ENCODE data around the gene CHP2.
A peak's percentile ranks its signal among the peaks of the same experiment; 100 is the strongest.
"Not testable (repeated sequence)": the region's sequence is repeated elsewhere in the genome, so short reads cannot be mapped to it uniquely, and the experiment has no call there.

Gene CHP2

DNA sequence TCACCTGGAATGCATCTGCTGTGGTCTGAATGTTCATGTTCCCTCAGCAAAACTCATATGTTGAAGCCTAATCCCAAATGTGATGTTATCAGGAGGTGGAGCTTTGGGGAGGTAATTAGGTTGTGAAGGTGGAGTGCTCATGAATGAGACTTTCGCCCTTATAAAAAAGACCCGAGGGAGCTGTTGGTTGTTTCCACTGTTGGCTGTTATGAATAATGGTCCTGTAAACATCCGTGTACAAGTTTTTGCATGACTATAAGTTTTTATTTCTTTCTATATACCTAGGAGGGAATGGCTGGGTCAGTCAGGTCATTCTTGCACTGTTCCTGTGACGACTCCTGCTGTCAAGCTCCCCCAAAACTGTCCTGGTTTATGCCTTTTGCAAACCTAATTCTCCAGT lies 9.6 kb upstream of the CHP2 start:
- DNase-seq (ENCODE audit: low read depth in 2 of 2) = no peak

DNA sequence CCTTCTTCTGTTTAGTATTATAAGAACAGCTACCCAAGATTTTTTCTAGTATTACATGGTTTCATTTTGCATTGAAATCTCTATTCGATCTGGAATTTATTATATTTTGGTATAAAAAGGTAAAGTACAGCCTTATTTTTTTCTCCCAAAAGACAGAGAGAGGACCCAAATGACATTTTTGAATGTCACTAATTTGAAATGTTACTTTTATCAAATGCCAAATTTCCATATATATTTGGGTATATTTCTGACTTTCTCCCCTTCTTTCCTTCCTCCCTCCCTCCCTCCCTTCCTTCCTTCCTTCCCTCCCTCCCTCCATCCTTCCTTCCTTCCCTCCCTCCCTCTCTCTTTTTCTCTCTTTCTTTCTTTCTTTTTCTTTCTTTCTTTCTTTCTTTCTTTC lies 6.2 kb upstream of the CHP2 start:
- DNase-seq (ENCODE audit: low read depth in 2 of 2) = no peak

DNA sequence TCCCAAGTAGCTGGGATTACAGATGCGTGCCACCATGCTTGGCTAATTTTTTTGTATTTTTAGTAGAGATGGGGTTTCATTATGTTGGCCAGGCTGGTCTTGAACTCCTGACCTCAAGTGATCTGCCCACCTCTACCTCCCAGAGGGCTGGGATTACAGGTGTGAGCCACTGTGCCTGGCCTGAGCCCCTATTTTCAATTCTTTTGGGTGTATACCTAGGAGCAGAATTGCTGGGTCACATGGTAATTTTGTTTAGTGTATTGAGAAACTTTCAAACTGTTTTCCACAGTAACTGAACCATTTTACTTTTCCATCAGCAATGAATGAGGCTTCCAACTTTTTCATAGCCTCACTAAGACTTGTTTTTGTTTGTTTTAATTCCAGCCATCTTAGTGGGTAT lies 3.8 kb upstream of the CHP2 start:
- DNase-seq (ENCODE audit: low read depth in 2 of 2) = not testable (repeated sequence)

DNA sequence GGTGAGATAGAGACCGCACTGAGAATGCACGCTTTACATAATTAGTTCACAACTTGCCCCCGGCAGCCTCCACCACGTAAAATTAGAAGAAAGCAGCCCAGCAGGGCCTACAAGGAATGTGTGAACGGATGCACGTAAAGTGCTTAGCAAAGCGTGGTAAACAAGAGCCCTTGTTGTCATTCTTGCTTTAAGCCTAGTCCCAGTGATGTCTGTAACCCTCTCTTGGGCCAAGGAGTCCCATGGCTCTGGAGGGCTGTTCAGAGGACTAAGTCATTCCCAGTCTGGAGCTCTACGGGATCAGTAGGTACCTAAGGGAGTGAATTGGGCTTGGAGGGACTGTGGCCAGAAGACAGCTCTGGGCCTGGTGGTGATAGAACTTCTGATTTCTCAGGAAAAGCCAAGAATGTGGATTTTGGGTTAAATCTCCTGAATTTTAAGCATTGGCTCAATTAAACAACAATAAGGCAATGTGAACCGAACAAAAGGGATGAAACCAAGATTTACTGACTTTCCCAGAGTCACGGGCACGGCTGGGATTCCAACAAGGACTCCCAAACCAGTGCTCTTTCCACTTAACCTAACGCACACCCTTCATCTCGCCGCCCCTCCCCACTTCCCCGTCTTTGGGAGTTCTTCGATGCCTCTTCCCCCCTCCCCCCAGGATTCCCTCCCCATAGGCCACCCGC lies 775 bp upstream of the CHP2 start:
- no peak for DNase-seq (ENCODE audit: low read depth in 2 of 2)

DNA sequence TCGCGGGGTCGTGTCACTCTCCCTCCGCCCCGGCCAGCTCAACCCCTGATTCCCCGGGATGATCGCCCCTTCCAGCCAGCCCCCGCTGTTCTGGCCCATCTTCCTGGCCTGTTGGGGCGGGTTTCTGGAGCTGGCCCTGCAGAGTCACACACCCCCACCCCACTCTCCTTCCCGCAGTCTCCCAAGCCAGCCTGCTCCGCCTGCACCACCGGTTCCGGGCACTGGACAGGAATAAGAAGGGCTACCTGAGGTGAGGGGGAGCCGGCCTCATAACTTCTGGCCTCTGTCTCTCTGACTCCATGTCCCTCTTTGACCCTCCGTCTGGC lies 621 bp downstream of the CHP2 start:
- no peak for DNase-seq (ENCODE audit: low read depth in 2 of 2)

DNA sequence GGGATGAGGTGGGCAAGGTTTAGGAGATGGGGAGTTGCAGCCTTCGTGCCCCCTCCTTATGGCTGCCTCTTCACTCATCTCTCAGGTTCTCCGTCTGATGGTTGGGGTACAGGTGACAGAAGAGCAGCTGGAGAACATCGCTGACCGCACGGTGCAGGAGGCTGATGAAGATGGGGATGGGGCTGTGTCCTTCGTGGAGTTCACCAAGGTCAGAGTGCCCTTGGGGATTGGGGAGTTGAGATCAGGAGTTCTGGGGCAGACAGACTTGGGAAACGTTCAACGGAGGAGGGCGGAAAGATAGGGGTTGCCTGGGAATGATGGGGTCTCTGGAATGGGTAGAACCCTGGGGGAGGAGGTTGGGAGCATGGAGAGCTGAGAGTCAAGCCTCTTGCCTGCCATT lies 2.3 kb downstream of the CHP2 start:
- no peak for DNase-seq (ENCODE audit: low read depth in 2 of 2)

DNA sequence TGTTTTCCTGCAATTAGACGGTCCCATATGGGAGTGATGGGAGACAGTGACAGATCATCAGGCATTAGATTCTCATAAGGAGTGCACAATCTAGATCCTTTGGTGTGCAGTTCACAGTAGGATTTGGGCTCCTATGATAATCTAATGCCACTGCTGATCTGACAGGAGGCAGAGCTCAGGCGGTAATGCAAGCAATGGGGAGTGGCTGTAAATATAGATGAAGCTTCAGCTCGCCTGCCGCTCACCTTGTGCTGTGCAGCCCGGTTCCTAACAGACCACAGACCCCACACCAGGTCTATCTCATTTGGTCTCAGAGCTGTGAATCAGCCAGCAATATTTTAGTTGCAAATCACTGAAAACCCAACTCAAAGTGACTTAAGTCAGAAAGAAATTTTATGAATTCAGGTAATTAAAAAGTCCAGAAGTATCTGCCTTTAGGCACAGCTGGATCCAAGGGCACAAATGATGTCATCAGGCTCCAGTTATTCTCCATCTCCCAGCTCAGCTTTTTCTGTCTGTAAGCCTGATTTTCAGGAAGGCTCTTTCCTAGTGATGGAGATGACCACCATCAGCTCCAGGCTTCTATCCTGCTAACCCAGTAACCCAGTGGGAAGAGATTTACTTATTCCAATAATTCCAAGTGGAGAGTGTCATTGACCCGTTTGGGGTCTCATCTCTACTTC lies 3.3 kb downstream of the CHP2 start:
- DNase-seq (ENCODE audit: low read depth in 2 of 2) = no peak

DNA sequence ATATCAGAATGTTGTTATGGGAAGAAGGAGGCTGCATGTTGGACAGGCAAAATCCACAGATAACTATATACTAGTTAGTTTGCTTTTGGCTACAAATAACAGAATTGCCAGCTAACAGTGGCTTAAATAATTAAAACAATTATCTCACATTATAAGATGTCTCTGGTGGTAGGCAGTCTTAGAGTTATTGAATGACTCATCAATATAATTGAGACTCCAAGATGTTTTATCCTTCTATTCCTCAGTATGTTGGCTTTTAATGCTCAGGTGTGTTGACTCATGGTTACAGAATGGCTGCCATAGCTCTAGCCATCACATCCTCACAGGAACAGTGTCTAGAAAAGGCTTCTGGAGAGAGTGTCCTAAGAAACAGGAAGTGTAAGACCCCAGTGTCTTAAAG lies 11.1 kb downstream of the CHP2 start:
- no peak for DNase-seq (ENCODE audit: low read depth in 2 of 2)

DNA sequence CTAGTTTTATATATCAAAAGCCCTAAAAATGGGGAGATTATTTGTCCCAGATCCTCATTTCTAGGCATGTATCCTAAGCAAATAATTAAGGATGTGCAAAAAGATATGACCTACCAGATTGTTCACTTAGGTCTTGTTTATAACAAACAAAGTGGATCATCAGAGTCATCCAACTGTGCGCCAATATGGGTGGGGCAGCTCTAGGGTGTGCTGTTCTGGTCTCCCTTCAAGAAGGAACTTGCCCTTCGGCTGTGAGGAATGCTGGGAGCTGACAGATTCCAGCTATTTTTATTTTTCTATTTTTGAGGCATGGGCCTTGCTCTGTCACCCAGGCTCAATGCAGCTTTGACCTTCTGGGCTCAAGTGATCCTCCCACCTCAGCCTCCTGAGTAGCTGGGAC lies 13.8 kb downstream of the CHP2 start:
- no peak for DNase-seq (ENCODE audit: low read depth in 2 of 2)

DNA sequence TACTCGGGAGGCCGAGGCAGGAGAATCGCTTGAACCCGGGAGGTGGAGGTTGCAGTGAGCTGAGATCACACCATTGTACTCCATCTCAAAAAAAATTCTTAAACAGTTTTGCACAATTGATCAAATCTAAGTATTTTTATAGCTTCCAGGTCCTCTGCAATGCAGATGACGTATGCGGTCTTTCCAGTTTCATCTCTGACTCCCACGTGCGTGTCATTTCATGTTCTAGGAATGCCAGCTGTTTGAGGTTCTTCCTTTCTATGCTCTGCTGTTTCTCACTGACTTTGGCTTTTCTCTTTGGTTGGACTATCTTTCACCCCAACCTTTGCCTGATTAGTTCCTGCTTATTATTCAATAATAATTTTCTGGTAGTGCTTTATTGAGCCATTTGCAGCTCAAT lies 16.2 kb downstream of the CHP2 start:
- DNase-seq (ENCODE audit: low read depth in 2 of 2) = no peak

DNA sequence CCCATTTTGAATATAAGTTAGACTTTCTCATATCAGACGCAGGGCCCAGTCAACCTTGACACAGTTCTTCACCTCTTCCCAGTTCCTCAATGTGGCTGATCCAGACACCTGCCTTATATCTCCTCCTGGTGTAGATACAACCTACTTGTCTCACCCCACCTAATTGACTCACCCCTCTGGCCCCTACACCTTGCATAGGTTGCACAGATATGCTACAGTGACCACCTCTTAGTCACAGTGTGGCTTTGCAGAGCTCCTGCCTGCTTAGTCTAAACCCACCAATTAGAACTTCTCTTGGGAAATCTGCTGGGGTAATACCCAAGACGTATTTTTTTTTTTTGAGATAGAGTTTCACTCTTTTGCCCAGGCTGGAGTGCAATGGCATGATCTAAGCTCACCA lies 16.8 kb downstream of the CHP2 start:
- no peak for DNase-seq (ENCODE audit: low read depth in 2 of 2)

DNA sequence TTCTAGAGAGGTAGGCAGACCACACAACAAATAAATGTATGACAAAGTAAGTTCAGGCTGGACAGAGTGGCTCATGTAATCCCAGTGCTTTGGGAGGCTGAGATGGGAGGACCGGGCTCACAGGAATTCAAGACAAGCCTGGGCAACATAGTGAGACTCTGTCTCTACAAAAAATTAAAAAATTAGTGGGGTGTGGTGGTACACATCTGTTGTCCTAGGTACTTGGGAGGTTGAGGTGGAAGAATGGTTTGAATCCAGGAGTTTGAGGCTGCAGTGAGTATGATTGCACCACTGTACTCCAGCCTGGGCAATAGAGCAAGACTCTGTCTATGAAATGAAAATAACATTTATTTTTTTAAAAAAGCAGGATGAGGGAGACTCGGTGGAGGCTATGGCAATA lies 18.5 kb downstream of the CHP2 start:
- no peak for DNase-seq (ENCODE audit: low read depth in 2 of 2)

DNA sequence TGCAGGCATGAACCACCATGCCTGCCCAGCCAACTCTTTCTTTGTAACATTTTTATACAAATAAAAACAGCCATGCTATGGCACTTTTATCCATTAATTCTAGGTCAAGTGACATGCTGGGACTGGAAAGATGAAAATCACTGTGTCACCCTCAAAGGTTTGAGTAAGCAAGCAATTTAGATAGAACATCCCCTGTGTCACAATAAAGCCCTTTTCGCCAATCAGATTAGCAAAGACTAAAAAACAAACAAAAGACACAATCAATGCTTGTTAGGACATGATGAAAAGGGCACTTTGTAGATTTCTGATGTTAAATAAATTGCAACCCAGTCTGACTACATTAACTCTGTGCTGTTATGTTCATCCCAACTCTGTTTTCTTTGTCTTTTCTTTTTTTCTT lies 26.4 kb downstream of the CHP2 start:
- DNase-seq (ENCODE audit: low read depth in 2 of 2) = no peak

DNA sequence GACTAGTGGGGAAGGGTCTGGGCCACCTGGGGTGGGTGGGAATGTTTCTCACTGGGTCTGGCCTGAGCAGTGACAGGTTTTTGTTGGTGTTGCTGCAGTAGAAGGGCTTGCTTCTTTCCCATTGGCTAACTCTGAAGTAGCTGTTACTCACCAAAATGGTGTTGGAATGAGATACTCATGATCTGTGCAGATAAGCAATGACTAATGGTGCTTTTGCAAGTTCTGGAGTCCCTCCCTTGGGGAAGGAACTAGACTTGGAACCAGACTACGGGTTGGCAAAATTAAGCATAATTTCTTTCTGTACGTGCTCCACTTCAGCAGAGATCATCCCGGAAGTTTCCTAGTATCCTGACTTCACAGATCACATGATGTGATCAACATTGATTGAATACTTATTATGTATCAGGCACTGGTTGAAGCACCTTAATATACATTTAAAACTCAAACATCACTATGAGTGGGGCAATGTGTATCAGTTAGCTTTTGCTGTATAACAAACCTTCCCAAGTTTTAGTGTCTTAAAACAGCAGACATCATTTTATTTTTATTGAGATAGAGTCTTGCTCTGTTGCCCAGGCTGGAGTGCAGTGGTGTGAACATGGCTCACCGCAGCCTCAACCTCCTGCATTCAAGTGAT lies 30.1 kb downstream of the CHP2 start:
- no peak for DNase-seq (ENCODE audit: low read depth in 2 of 2)

DNA sequence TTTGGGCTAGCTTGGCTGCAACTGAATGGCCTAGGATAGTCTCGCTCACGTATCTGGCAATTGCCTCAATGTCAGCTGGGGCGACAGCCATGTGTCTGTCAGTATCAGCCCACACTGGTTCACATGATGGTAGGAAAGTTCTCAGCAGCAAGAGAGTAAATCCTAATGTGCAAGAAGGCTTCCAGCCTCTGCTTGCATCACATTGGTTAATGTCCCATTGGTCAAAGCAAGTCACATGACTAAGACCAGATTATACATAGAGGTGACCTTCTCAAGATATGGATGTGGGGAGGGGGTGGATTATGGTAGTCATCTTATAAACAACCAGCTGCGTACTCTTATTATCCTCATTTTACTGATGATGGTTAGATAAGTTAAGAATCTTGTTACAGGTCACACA lies 31.0 kb downstream of the CHP2 start:
- DNase-seq (ENCODE audit: low read depth in 2 of 2) = no peak

DNA sequence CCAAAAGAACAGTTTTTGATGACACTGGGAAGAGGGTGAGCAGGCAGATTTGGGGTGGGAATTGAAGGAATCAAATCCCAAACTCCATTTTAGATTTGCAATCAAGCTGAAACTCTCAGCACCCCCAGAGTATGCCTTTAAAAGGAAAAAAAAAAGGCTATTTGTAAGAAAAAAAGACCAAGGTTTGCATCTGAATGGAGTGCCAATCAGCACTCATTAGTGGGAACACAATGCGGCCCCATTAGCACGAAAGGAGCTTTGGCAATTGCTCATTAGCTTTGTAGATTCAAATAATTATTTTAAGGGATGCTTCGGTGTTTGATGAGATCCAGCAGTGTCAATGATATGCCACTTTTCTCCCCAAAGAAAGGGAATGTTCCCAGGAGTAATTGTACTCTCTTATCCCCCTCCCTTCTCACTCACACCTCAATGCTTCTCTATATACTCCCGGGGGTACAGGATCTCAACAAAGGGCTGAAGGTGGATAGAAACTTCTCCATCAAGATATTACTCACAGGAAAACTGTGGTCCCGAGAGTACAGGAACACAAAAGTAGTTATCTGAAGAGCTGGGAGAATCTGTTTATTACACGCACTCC lies 32.2 kb downstream of the CHP2 start:
- no peak for DNase-seq (ENCODE audit: low read depth in 2 of 2)

DNA sequence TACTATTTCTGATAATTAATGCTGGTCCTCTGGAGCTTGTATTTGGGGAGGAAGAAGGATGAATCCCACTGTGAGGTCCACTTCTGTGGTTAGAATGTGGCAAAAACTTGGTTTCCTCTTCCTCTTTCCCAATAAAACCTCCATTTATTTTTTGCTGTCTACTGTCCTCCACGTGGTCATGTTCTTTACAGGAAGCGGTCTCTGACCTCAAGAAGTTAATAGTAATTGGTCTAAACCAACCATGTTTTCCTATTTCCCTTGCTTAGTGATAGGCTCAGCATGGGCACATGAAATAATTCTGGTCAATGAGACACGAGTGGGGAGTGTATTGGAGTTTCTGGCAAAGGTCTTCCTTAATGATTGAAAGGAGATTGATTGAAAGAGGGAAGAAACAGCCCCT lies 33.9 kb downstream of the CHP2 start:
- no peak for DNase-seq (ENCODE audit: low read depth in 2 of 2)

DNA sequence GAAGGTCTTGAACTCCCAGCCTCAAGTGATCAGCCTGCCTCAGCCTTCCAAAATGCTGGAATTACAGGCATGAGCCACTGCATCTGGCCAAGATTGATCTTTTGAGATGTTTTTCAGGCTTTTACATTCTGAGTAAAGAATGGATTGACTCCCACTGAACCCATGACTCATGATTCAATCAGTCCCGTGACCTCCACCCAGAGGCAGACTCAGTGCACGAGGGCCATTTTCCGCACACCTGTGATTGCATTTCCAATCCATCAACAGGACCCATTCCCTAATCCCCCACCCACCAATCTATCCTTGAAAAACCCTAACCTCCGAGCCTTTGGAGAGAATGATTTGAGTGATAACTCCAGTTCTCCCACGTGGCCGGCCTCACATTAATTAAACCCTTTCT lies 40.6 kb downstream of the CHP2 start:
- DNase-seq (ENCODE audit: low read depth in 2 of 2) = no peak

DNA sequence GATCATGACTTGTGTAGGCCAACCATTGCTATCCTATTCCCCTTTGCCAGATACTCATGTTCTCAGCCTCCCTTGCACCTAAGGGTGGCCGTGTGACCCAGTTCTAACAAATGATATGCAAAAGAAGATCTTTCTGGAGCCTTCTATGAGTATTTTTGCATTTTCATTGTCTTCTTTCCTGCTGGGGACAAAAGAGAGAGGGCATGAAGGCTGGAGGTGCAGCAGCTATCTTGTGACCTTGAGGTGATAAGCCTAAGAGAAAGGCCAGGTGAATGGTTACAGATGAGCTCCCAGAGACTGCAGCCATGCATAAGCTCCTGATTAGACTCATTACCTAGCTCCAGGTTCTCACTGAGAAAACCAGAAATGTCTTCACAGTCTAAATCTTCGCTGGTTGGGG lies 42.1 kb downstream of the CHP2 start:
- no peak for DNase-seq (ENCODE audit: low read depth in 2 of 2)

DNA sequence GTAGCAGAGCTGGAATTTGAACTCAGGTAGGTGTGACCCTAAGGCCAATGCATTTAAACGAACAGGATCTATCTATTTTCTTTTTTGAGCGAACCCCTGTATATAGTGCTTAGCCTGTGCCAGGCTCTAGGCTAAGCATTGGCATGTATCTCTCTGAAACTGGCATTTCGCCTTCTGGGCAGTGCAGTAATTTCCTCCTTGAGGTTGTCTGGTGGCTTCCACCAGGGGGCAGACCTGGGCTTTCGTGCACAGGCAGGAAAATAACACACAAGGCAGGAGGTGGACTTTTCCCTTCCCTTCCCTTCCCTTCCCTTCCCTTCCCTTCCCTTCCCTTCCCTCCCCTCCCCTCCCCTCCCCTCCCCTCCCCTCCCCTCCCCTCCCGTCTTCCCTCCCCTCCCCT lies 46.6 kb downstream of the CHP2 start:
- peak; percentile 64 to 67 for DNase-seq (ENCODE audit: low read depth in 2 of 2)

DNA sequence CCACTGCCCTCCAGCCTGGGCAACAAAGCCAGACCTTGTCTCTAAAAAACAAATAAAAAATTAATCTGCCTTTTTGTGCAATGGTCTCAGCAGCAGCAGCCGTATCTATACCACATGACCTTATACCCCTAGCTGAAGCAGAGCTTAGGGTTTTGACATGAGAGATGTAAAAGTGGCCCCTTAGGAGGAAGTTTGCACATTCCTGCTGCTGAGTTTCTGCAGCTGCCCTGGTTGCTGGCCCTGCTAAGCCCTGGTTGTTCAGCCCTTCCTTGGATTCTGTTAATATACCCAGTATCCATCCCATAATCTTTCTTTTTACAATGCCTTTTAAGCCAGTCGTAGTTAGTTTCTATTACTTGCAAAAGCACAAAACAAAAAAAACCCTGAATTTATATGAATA lies 48.0 kb downstream of the CHP2 start:
- no peak for DNase-seq (ENCODE audit: low read depth in 2 of 2)

DNA sequence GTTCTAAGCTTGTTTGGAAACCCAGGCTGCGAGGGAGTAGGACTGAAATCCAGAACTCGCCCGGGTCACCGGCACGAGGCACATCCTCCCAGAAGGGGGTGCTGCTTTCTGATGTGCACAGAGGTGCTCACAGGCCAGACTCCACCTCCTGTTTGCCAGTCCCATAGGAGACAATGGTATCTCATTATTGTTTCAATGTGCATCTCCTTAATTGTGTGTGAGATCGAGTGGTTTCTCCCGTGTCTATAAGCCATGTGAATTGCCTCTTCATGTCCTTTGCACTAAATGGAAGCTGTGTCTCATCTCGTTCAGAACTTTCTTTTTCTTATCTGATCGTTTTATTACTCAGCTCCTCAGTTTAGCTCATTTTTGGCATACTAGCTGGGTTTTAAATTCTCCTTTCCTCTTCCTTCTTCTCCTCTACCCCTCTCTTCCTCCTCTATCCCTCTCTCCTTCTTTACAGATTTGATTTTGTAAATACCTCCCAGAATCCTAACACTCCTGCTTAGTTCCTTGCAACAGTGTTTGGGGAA lies 48.8 kb downstream of the CHP2 start:
- peak; percentile 39 to 52 for DNase-seq (ENCODE audit: low read depth in 2 of 2)

DNA sequence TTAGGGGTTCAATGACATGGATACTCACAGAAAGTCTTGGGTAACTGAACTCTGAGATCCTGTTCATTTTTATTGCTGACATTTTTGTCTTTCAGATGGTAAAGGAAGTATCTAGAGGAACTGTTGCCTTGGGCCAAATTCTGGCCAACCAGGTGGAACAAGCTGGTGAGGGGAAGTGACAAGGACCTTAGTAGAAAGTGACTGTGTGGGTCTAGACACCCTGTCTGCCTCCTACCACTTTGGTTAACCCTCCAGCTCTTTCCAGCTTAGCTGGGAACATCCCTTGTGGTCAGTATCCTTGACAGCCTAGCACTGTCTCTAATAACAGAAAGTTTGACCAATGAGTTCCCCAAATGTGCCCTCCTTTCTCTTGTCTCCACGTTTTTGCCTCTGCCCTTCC lies 52.2 kb downstream of the CHP2 start:
- no peak for DNase-seq (ENCODE audit: low read depth in 2 of 2)

All from stimulated activated CD8-positive, alpha-beta memory T cell treated with anti-CD3 and anti-CD28 coated beads, Interleukin-2, amount 100 ng/mL, for 48 hours (primary cell).